H1 (cell line): ENCODE results near the gene PMP22. TPM values are rescaled to one million over a fixed set of nuclear protein-coding genes. Genes with fewer than 3 reads are reported as not detected.
A peak's percentile ranks its signal among the peaks of the same experiment; 100 is the strongest.

Experiments
- CTCF ChIA-PET: fragments of 300-600 bp; sonication (Branson Sonifier 250); formaldehyde crosslinking; loops from one replicate; lab custom pipeline; 2021; ENCODE audit not compliant: partially characterized antibody; lab: Charles Lee
- POLR2A ChIA-PET: fragments of 300-600 bp; sonication (Branson Sonifier 250); formaldehyde crosslinking; loops from one replicate; lab custom pipeline; 2021; ENCODE audit warnings: inconsistent platforms; ENCODE audit not compliant: partially characterized antibody; lab: Charles Lee
- DNase-seq, 2 experiments: peaks; one replicate each; pipeline versions ENCODE4 v3.0.0 to v3.0.0-alpha.2; 2010 to 2022; ENCODE audit warnings: low spot score in 2 of 2, low read depth in 1 of 2, mixed read lengths in 1 of 2
- FAIRE-seq: peaks from 2 replicates; lab custom pipeline; 2011; peaks lifted over from hg19 to GRCh38; lab: Jason Lieb, UNC
- H2AFZ ChIP-seq: 2 replicates; pipeline ENCODE4 v1.8.1; 2012; ENCODE audit warnings: low read length, inconsistent platforms
- H2AK5ac ChIP-seq: 2 replicates; pipeline ENCODE4 v1.6.1; 2013; ENCODE audit warnings: low read depth, low read length
- H2BK120ac ChIP-seq: replicated peaks from 2 replicates; pipeline ENCODE3; 2013; ENCODE audit warnings: low read depth, low read length, inconsistent platforms
- H2BK12ac ChIP-seq: 2 replicates; pipeline ENCODE4 v1.6.1; 2013; ENCODE audit warnings: low read depth, low read length
- H2BK15ac ChIP-seq: 2 replicates; pipeline ENCODE4 v1.6.1; 2013; ENCODE audit warnings: low read length
- H2BK20ac ChIP-seq: 2 replicates; pipeline ENCODE4 v1.6.1; 2013; ENCODE audit warnings: low read length
- H2BK5ac ChIP-seq: 2 replicates; pipeline ENCODE4 v1.6.1; 2013; ENCODE audit warnings: low read depth, low read length
- H3K14ac ChIP-seq: 2 replicates; pipeline ENCODE4 v1.6.1; 2013; ENCODE audit warnings: inconsistent platforms; ENCODE audit not compliant: insufficient read length
- H3K18ac ChIP-seq: 2 replicates; pipeline ENCODE4 v1.6.1; 2013; ENCODE audit warnings: low read length; ENCODE audit errors: extremely low read depth
- H3K23ac ChIP-seq: 2 replicates; pipeline ENCODE4 v1.6.1; 2013; ENCODE audit warnings: inconsistent platforms; ENCODE audit not compliant: insufficient read length
- H3K23me2 ChIP-seq: 2 replicates; pipeline ENCODE4 v1.6.1; 2013; ENCODE audit warnings: low read depth, low read length
- H3K27ac ChIP-seq: 2 replicates; pipeline ENCODE4 v1.6.1; 2011; ENCODE audit warnings: low read depth, low read length, inconsistent platforms
- H3K27me3 ChIP-seq, 4 experiments: replicated peaks in 1 of 4; 1 replicate in 1 of 4; 2 replicates in 3 of 4; pipeline versions ENCODE4 v1.6.1 to v1.8.1; 2011 to 2013; ENCODE audit warnings: low read length in 3 of 4, mild to moderate bottlenecking in 3 of 4, inconsistent platforms in 2 of 4, mixed read lengths in 2 of 4, moderate library complexity in 1 of 4; ENCODE audit not compliant: control insufficient read depth in 3 of 4, insufficient read depth in 3 of 4; ENCODE audit errors: extremely low read depth in 1 of 4
- H3K36me3 ChIP-seq, 4 experiments: 2 replicates each; pipeline versions ENCODE4 v1.6.1 to v1.8.1; 2011 to 2013; ENCODE audit warnings: mild to moderate bottlenecking in 4 of 4, low read length in 3 of 4, moderate library complexity in 2 of 4, control low read depth in 1 of 4, inconsistent platforms in 1 of 4; ENCODE audit not compliant: insufficient read depth in 4 of 4, control insufficient read depth in 2 of 4
- H3K4ac ChIP-seq: replicated peaks from 2 replicates; pipeline ENCODE3; 2013; ENCODE audit warnings: low read length, low read depth, mixed read lengths, inconsistent platforms; ENCODE audit not compliant: insufficient read length
- H3K4me1 ChIP-seq, 4 experiments: replicated peaks in 1 of 4; 1 replicate in 1 of 4; 2 replicates in 3 of 4; pipeline versions ENCODE4 v1.6.1 to v1.8.1; 2011 to 2013; ENCODE audit warnings: low read length in 3 of 4, inconsistent platforms in 2 of 4, mixed read lengths in 1 of 4; ENCODE audit not compliant: insufficient read depth in 4 of 4, control insufficient read depth in 3 of 4
- H3K4me2 ChIP-seq, 2 experiments: 2 replicates each; pipeline versions ENCODE4 v1.6.1 to v1.8.1; 2011 to 2013; ENCODE audit warnings: low read depth in 2 of 2, low read length in 2 of 2, control low read depth in 1 of 2, inconsistent platforms in 1 of 2, mild to moderate bottlenecking in 1 of 2; ENCODE audit not compliant: insufficient read depth in 1 of 2
- H3K4me3 ChIP-seq, 4 experiments: fragments of 200-600, 300-600 bp in 1 of 4; sonication (generic), shearing (Covaris generic), sonication (Bioruptor Twin) in 1 of 4; 2 replicates each; pipeline versions ENCODE4 v1.5.1 to v1.8.1; 2011 to 2016; ENCODE audit warnings: low read length in 4 of 4, low read depth in 3 of 4, control low read depth in 2 of 4, inconsistent platforms in 2 of 4, mild to moderate bottlenecking in 2 of 4, mixed read lengths in 1 of 4, moderate library complexity in 1 of 4; ENCODE audit not compliant: insufficient read depth in 2 of 4; ENCODE audit errors: extremely low read depth in 1 of 4
- H3K56ac ChIP-seq: replicated peaks from 2 replicates; pipeline ENCODE3; 2013; ENCODE audit warnings: low read depth, mild to moderate bottlenecking, mixed read lengths, low read length, inconsistent platforms; ENCODE audit not compliant: insufficient read length
- H3K79me1 ChIP-seq: 2 replicates; pipeline ENCODE4 v1.6.1; 2013; ENCODE audit warnings: low read depth, low read length, control low read depth
- H3K79me2 ChIP-seq, 2 experiments: 2 replicates each; pipeline versions ENCODE4 v1.6.1 to v1.8.1; 2012 to 2013; ENCODE audit warnings: low read length in 2 of 2, mild to moderate bottlenecking in 2 of 2, inconsistent platforms in 1 of 2; ENCODE audit not compliant: insufficient read depth in 2 of 2, control insufficient read depth in 1 of 2
- H3K9ac ChIP-seq, 4 experiments: replicated peaks in 1 of 4; 1 replicate in 1 of 4; 2 replicates in 3 of 4; pipeline versions ENCODE4 v1.6.1 to v1.8.1; 2011 to 2013; ENCODE audit warnings: low read depth in 3 of 4, low read length in 3 of 4, control low read depth in 2 of 4, mild to moderate bottlenecking in 2 of 4, moderate library complexity in 2 of 4, inconsistent platforms in 1 of 4; ENCODE audit errors: extremely low read depth in 1 of 4
- H3K9me3 ChIP-seq, 2 experiments: 2 replicates each; pipeline versions ENCODE4 v1.6.1 to v1.8.1; 2012 to 2013; ENCODE audit warnings: mild to moderate bottlenecking in 2 of 2, moderate library complexity in 2 of 2, control low read depth in 1 of 2, inconsistent platforms in 1 of 2, low read depth in 1 of 2, low read length in 1 of 2, mixed read lengths in 1 of 2; ENCODE audit not compliant: insufficient read depth in 2 of 2
- H4K20me1 ChIP-seq, 2 experiments: replicated peaks in 1 of 2; 2 replicates each; pipeline versions ENCODE3 to v1.8.1; 2011 to 2013; ENCODE audit warnings: inconsistent platforms in 2 of 2, low read length in 2 of 2, mild to moderate bottlenecking in 1 of 2; ENCODE audit not compliant: insufficient read depth in 2 of 2, control insufficient read depth in 1 of 2
- H4K5ac ChIP-seq: 2 replicates; pipeline ENCODE4 v1.6.1; 2013; ENCODE audit warnings: low read length, low read depth, mixed read lengths, inconsistent platforms; ENCODE audit not compliant: insufficient read length
- H4K8ac ChIP-seq: 2 replicates; pipeline ENCODE4 v1.8.0; 2013; ENCODE audit warnings: mild to moderate bottlenecking, moderate library complexity, low read length, inconsistent platforms; ENCODE audit not compliant: insufficient read depth; ENCODE audit errors: extremely low read depth
- H4K91ac ChIP-seq: replicated peaks from 2 replicates; pipeline ENCODE3; 2013; ENCODE audit warnings: low read length, mixed read lengths, inconsistent platforms; ENCODE audit not compliant: insufficient read length
- CEBPB ChIP-seq: IDR thresholded peaks from 2 replicates; pipeline ENCODE4 v1.6.1; 2012; ENCODE audit warnings: low read depth, low read length
- MAX ChIP-seq: IDR thresholded peaks from 2 replicates; pipeline ENCODE4 v1.6.1; 2012; ENCODE audit warnings: inconsistent platforms
- RBBP5 ChIP-seq: IDR thresholded peaks from 2 replicates; pipeline ENCODE4 v1.7.1; 2012; ENCODE audit warnings: low read depth, mild to moderate bottlenecking, inconsistent platforms, low read length, moderate library complexity, borderline replicate concordance
- SP4 ChIP-seq: IDR thresholded peaks from 2 replicates; pipeline ENCODE4 v1.6.1; 2012; ENCODE audit warnings: low read length, inconsistent platforms
- WGBS, 2 experiments: shearing (Covaris generic) in 1 of 2; methylation state at CpG; one replicate each; pipeline versions ENCODE4 v1.1.6 to v1.1.7; 2013 to 2015; ENCODE audit warnings: low lambda C conversion rate in 2 of 2, mixed read lengths in 2 of 2, inconsistent platforms in 1 of 2, low coverage in 1 of 2, missing lambda C conversion rate in 1 of 2; ENCODE audit not compliant: insufficient replicate concordance in 2 of 2, insufficient coverage in 1 of 2, insufficient read length in 1 of 2; ENCODE audit errors: extremely low coverage in 1 of 2, missing lambda C conversion rate in 1 of 2; 5-methylcytosine and 5-hydroxymethylcytosine counted together
- polyA plus RNA-seq, 7 experiments: library from polyadenylated mRNA; depleted of rRNA in 3 of 7; stranded (reverse) in 5 of 7; unstranded in 2 of 7; fragments of >200 nt in 5 of 7; fragments of 200-250 nt in 2 of 7; gene quantifications; 1 replicate in 5 of 7; 2 replicates in 1 of 7; 4 replicates in 1 of 7; pipeline versions ENCODE4 v1.2.1 to v1.2.3, GENCODE V29; 2011 to 2013; ENCODE audit warnings: missing spikeins in 2 of 7, mixed read lengths in 2 of 7
- total RNA-seq: library from RNA; stranded (reverse); fragmentation: NEBNext Ultra II Directional; extraction: Animal tissue kit (Norgen Biotek cat#: 25700); gene quantifications from 2 replicates; pipeline ENCODE4 v1.2.1, GENCODE V29; 2021

PMP22 gene
- total and polyA plus RNA-seq, 2 of the 8 experiments (the other 6 are each of a cell fraction or from before 2014, with no cell fraction given) = 0.84 to 4.9 TPM

GRCh38 chr17:15281909-15282308, 16.8 kb upstream of the PMP22 start:
- Histone ChIP-seq H3K79me2 (no peaks in the 10 kb centered on the region), H3K9me3 (no peaks in the 10 kb centered on the region), H3K79me1 (no peaks in the 10 kb centered on the region), H2BK120ac (no peak overlapping the region), H4K20me1 (no peaks in the 10 kb centered on the region), H3K56ac (no peak overlapping the region), H4K8ac (no peak overlapping the region), H2BK20ac (no peak overlapping the region), H3K23ac (no peak overlapping the region), H3K27ac (no peak overlapping the region), H3K14ac (no peak overlapping the region), H2AK5ac (no peak overlapping the region), H3K4me1 (peaks cover 0 to 9% (median 5%) of the 10 kb centered on the region in 4 experiments; a peak in 4 of 7 replicates), H4K5ac (no peak overlapping the region), H3K4me2 (no peak overlapping the region), H3K18ac (no peak overlapping the region), H3K36me3 (no peaks in the 10 kb centered on the region), H3K27me3 (no peaks in the 10 kb centered on the region), H3K4ac (no peak overlapping the region), H3K23me2 (no peaks in the 10 kb centered on the region), H3K4me3 (no peak overlapping the region), H4K91ac (no peak overlapping the region), H3K9ac (no peak overlapping the region), H2AFZ (no peak overlapping the region), H2BK15ac (no peak overlapping the region), H2BK12ac (no peak overlapping the region), H2BK5ac (no peak overlapping the region)
- 95% methylated on average over 3 of the region's 3 CpGs; no CpG with 5 or more reads in 1 of the 2 experiments for WGBS, 2 experiments
- DNase-seq (no peak), FAIRE-seq (no peak)
- CTCF ChIA-PET = interaction anchor here (0.7 kb wide), 1 partner anchor 156 kb away, joined by 4 read pairs; no protein-coding TSS in a partner anchor
- POLR2A ChIA-PET = no interaction called here
- TF ChIP-seq MAX (no peak), SP4 (no peak), CEBPB (peak; percentile 12; the same call in 1 of the 2 replicates), RBBP5 (no peak)
